Omental fat pad (tissue), 4 donors: Measurements from ENCODE around the gene WNT2B. TPM values are rescaled to one million over a fixed set of nuclear protein-coding genes. Genes with fewer than 3 reads are reported as not detected.

ENCODE experiments used
- ATAC-seq: fragments of 150-250 bp; one replicate; pipeline ENCODE4 v1.9.1; 2016; ENCODE audit warnings: mild to moderate bottlenecking, moderate library complexity; ENCODE audit not compliant: low FRiP score
- DNase-seq: peaks from one replicate; pipeline ENCODE4 v3.0.0-alpha.2; 2019; ENCODE audit warnings: low spot score
- total RNA-seq, 4 donors: library from RNA; depleted of rRNA; stranded (reverse); fragments of >200 nt; gene quantifications; one replicate each; pipeline ENCODE4 v1.1.0, GENCODE V29; 2016
- TF ChIP-seq, protein P1 (sequence below), 3 donors: fragments of 450-650 bp; IDR thresholded peaks; one replicate each; pipeline ENCODE4 v1.5.1; 2016 to 2017; ENCODE audit warnings: antibody characterized with exemption in 3 of 3, mild to moderate bottlenecking in 3 of 3, moderate library complexity in 2 of 3

Gene WNT2B
- total RNA-seq, 4 donors from 2014 or later, result 5.0 to 14.3 (median 11.9) TPM

DNA sequence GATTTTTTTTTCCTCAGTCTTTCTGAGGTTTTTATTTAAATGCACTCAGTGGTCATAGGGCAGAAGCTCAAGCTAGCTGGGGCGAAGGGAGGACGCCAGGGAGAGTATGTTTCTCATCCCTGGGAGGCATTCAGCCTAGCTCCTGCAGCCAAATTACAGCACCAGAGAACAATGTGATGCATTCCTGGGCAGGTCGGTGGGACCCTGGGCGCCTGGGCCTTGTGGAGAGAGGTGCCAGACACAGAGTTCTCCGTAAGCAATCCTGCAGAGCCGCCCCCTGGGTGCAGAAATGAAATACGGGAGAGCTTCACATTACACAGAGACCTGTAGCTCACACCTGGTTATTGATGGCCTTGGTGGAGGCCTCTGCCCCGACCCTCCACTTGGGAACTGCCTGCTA lies 15.5 kb downstream of the WNT2B start:
- ATAC-seq (peak; percentile 33), DNase-seq (no peak)
- TF ChIP-seq, protein P1, sequence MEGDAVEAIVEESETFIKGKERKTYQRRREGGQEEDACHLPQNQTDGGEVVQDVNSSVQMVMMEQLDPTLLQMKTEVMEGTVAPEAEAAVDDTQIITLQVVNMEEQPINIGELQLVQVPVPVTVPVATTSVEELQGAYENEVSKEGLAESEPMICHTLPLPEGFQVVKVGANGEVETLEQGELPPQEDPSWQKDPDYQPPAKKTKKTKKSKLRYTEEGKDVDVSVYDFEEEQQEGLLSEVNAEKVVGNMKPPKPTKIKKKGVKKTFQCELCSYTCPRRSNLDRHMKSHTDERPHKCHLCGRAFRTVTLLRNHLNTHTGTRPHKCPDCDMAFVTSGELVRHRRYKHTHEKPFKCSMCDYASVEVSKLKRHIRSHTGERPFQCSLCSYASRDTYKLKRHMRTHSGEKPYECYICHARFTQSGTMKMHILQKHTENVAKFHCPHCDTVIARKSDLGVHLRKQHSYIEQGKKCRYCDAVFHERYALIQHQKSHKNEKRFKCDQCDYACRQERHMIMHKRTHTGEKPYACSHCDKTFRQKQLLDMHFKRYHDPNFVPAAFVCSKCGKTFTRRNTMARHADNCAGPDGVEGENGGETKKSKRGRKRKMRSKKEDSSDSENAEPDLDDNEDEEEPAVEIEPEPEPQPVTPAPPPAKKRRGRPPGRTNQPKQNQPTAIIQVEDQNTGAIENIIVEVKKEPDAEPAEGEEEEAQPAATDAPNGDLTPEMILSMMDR (IDR thresholded peaks at IDR 0.05), result no peak

DNA sequence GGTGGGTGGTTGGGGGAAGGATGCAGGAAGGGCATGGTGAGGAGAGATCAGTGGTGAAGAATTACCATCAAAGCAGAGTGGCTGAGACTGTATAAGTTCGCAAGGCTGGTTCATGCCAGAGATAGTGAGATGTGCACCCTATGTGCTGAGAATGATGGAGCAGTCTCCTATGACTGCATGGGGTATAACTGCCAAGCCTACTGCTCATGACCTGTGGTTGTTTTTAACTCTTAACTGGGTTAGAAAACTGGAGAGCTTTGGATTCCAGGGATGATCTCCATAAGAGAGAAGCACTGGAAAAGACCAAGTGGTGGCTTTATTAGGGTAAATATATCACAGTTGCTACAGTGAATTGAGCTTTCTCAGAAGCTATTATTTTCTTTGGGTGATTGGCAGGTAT lies 16.2 kb downstream of the WNT2B start:
- DNase-seq (no peak), ATAC-seq (no peak)
- TF ChIP-seq, protein P1 (IDR thresholded peaks at IDR 0.05), result no peak

GRCh38 chr1:112527266-112528010 lies 18.7 kb downstream of the WNT2B start:
- TF ChIP-seq, protein P1 (IDR thresholded peaks at IDR 0.05), result no peak
- DNase-seq, result no peak
- no peak for ATAC-seq

GRCh38 chr1:112528076-112528475 lies 19.3 kb downstream of the WNT2B start:
- TF ChIP-seq, protein P1 (IDR thresholded peaks at IDR 0.05), result no peak
- ATAC-seq (no peak), DNase-seq (no peak)

DNA sequence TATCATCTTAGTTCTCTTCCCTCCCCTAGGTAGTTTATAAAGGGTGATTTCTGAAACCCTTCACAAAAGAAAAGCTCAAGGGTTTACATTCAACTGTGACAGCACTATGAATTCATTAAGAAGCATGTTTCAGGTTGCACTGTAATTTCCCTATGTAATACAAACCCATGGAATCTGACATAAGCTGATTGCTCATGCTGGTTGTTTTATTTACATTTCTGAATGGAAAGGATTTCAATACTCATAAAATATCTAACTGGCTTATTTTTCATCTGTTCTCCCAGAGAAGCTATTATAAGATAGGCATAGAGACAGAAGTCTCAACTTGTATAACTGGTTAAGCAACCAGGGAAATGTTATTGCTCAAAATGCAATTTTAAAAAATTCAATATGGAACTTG lies 20.5 kb downstream of the WNT2B start:
- ATAC-seq (no peak), DNase-seq (no peak)
- TF ChIP-seq, protein P1 (IDR thresholded peaks at IDR 0.05), result no peak

GRCh38 chr1:112530832-112531231 lies 22.1 kb downstream of the WNT2B start:
- no peak for ATAC-seq
- no peak for DNase-seq
- TF ChIP-seq, protein P1 (IDR thresholded peaks at IDR 0.05), result no peak

DNA sequence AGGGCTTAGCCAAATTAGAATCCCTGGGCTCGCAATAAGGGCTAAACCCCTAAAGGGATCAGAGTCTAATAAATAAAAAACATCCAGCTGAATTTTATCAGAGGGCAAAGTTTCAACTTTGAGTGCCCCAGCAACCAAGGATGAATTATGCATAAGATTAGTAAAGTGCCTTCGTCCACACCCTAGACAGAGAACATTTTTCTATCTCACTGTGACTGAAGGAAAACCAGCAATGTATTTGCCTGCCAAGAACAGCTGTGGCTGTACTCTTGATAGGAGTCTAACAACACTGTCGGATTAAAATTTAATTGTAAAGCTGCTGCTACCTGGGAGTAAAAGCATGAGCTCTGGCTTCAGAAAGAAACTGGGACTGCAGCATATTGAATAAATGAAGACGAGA lies 23.3 kb downstream of the WNT2B start:
- TF ChIP-seq, protein P1 (IDR thresholded peaks at IDR 0.05), result no peak
- DNase-seq, result no peak
- ATAC-seq, result no peak
